GM23338 (cell line): Measurements from ENCODE around the gene JUP. TPM values are rescaled to one million over a fixed set of nuclear protein-coding genes. Genes with fewer than 3 reads are reported as not detected.

Source experiments
- ATAC-seq: fragments of 200-7000 bp; cut with Tn5 transposase; 3 replicates; pipeline ENCODE4 v1.9.1; 2020
- DNase-seq: peaks from one replicate; pipeline ENCODE4 v3.0.0-alpha.2; 2015; ENCODE audit warnings: low spot score
- H2AFZ ChIP-seq: fragments of 200-600 bp; sonication (generic); 2 replicates; pipeline ENCODE4 v1.8.0; 2016; ENCODE audit warnings: antibody characterized with exemption, mild to moderate bottlenecking, moderate library complexity
- H3F3A ChIP-seq: fragments of 200-600 bp; sonication (generic); replicated peaks from 2 replicates; pipeline ENCODE4 v1.8.0; 2017; ENCODE audit warnings: antibody characterized with exemption, mixed run types, low read depth
- H3K27ac ChIP-seq: fragments of 200-600 bp; sonication (generic); 2 replicates; pipeline ENCODE4 v1.6.1; 2016; ENCODE audit warnings: low read depth
- H3K27me3 ChIP-seq: fragments of 200-600 bp; sonication (generic); 2 replicates; pipeline ENCODE4 v1.8.0; 2016; ENCODE audit warnings: mild to moderate bottlenecking, mixed run types, moderate library complexity; ENCODE audit not compliant: insufficient read depth
- H3K36me3 ChIP-seq: fragments of 200-600 bp; sonication (generic); 2 replicates; pipeline ENCODE4 v1.8.0; 2016; ENCODE audit warnings: mild to moderate bottlenecking; ENCODE audit not compliant: insufficient read depth
- H3K4me1 ChIP-seq: fragments of 200-600 bp; sonication (generic); 2 replicates; pipeline ENCODE4 v1.8.0; 2016; ENCODE audit warnings: mild to moderate bottlenecking, moderate library complexity; ENCODE audit not compliant: insufficient read depth
- H3K4me2 ChIP-seq: fragments of 200-600 bp; sonication (generic); 2 replicates; pipeline ENCODE4 v1.7.1; 2017; ENCODE audit warnings: mixed run types
- H3K4me3 ChIP-seq: fragments of 200-600 bp; sonication (generic); 2 replicates; pipeline ENCODE4 v1.6.1; 2016; ENCODE audit warnings: mixed run types
- H3K79me2 ChIP-seq: fragments of 200-600 bp; sonication (generic); replicated peaks from 2 replicates; pipeline ENCODE4 v1.8.0; 2017; ENCODE audit warnings: mild to moderate bottlenecking; ENCODE audit not compliant: insufficient read depth
- H3K9me2 ChIP-seq: fragments of 200-600 bp; sonication (generic); 2 replicates; pipeline ENCODE4 v1.8.0; 2017; ENCODE audit not compliant: insufficient read depth
- H4K20me1 ChIP-seq: fragments of 200-600 bp; sonication (generic); replicated peaks from 2 replicates; pipeline ENCODE4 v1.8.0; 2017; ENCODE audit warnings: mild to moderate bottlenecking; ENCODE audit not compliant: insufficient read depth
- H3K27ac Mint-ChIP-seq: 2 replicates; pipeline ENCODE4 v1.8.0; 2020; ENCODE audit warnings: inconsistent platforms, mild to moderate bottlenecking, moderate library complexity, mixed read lengths
- H3K27me3 Mint-ChIP-seq: 3 replicates; pipeline ENCODE4 v1.8.0; 2022; ENCODE audit warnings: low read depth, mild to moderate bottlenecking, moderate library complexity, mixed read lengths, inconsistent platforms; ENCODE audit not compliant: insufficient read depth, poor library complexity
- H3K36me3 Mint-ChIP-seq: 3 replicates; pipeline ENCODE4 v1.8.0; 2021; ENCODE audit warnings: low read depth, mild to moderate bottlenecking, inconsistent platforms, moderate library complexity, mixed read lengths
- H3K4me1 Mint-ChIP-seq: 3 replicates; pipeline ENCODE4 v1.8.0; 2020; ENCODE audit warnings: mild to moderate bottlenecking, inconsistent platforms, mixed read lengths
- H3K4me3 Mint-ChIP-seq: 3 replicates; pipeline ENCODE4 v1.8.0; 2021; ENCODE audit warnings: moderate library complexity, mild to moderate bottlenecking, inconsistent platforms, mixed read lengths
- H3K9me3 Mint-ChIP-seq: 3 replicates; pipeline ENCODE4 v1.8.0; 2020; ENCODE audit warnings: moderate library complexity, mild to moderate bottlenecking, inconsistent platforms, mixed read lengths
- CREB1 ChIP-seq: fragments of 250-450 bp; sonication (Bioruptor Pico); IDR thresholded peaks from 2 replicates; pipeline ENCODE4 v1.5.0; 2020; ENCODE audit warnings: low read depth, mild to moderate bottlenecking, moderate library complexity
- CTCF ChIP-seq, 2 experiments: fragments of 200-600 bp in 1 of 2; sonication (generic) in 1 of 2; conservative IDR thresholded peaks; 2 replicates each; pipeline versions ENCODE4 v1.5.1 to v1.6.1; 2016 to 2017; ENCODE audit warnings: antibody characterized with exemption in 2 of 2, low read depth in 2 of 2, mild to moderate bottlenecking in 2 of 2, moderate library complexity in 1 of 2
- EZH2 ChIP-seq: fragments of 200-600 bp; sonication (generic); IDR thresholded peaks from one replicate; pipeline ENCODE4 v1.8.0; 2017; ENCODE audit warnings: antibody characterized with exemption, mild to moderate bottlenecking, low read depth; ENCODE audit not compliant: unreplicated experiment
- JUNB ChIP-seq: IDR thresholded peaks from one replicate; pipeline ENCODE4 v1.6.1; 2016; ENCODE audit warnings: antibody characterized with exemption; ENCODE audit not compliant: unreplicated experiment
- NANOG ChIP-seq: IDR thresholded peaks from 2 replicates; pipeline ENCODE4 v1.6.1; 2016; ENCODE audit warnings: antibody characterized with exemption, borderline replicate concordance
- POLR2AphosphoS5 ChIP-seq: IDR thresholded peaks from 2 replicates; pipeline ENCODE4 v1.6.1; 2016; ENCODE audit warnings: antibody characterized with exemption, low read depth
- REST ChIP-seq: IDR thresholded peaks from one replicate; pipeline ENCODE4 v1.6.1; 2018; ENCODE audit warnings: antibody characterized with exemption; ENCODE audit not compliant: unreplicated experiment
- ZNF331 ChIP-seq: fragments of 250-450 bp; sonication (Bioruptor Pico); IDR thresholded peaks from 2 replicates; pipeline ENCODE4 v1.5.0; 2020; ENCODE audit warnings: low read depth, mild to moderate bottlenecking, moderate library complexity
- ZNF462 ChIP-seq: fragments of 250-450 bp; sonication (Bioruptor Pico); IDR thresholded peaks from 2 replicates; pipeline ENCODE4 v1.5.0; 2020; ENCODE audit warnings: mild to moderate bottlenecking, moderate library complexity
- polyA plus RNA-seq: library from polyadenylated mRNA; unstranded; fragments of >200 nt; fragmentation: Nextera tagmentation; extraction: Ambion mirVana; gene quantifications from 2 replicates; pipeline ENCODE4 v1.2.1, GENCODE V29; 2016
- total RNA-seq: library from RNA; depleted of rRNA; stranded (reverse); fragments of >200 nt; shearing (Covaris generic); gene quantifications from 2 replicates; pipeline ENCODE4 v1.2.3, GENCODE V29; 2014

JUP gene
- total and polyA plus RNA-seq, 2 experiments from 2014 or later, result 45.5 to 177 TPM

GRCh38 chr17:41705271-41705991 is 81.1 kb downstream of the JUP start:
- peak overlapping the region; percentile 64 for H3K4me2 ChIP-seq
- no peaks in the 10 kb centered on the region for H3K9me2 ChIP-seq
- H3K36me3 ChIP-seq, result no peaks in the 10 kb centered on the region
- peaks cover 72% of the 10 kb centered on the region for H3K27me3 ChIP-seq
- no peaks in the 10 kb centered on the region for H3K79me2 ChIP-seq
- H3K4me1 ChIP-seq, result peaks cover 15% of the 10 kb centered on the region
- H3K4me3 ChIP-seq, result peak overlapping the region; percentile 41
- no peak overlapping the region for H2AFZ ChIP-seq
- H3K27me3 Mint-ChIP-seq, result peaks cover 56% of the 10 kb centered on the region
- H3K27ac Mint-ChIP-seq, result no peak overlapping the region
- H3K4me3 Mint-ChIP-seq, result peak overlapping the region; percentile 36
- peaks cover 5% of the 10 kb centered on the region; the same call in 2 of the 3 replicates for H3K36me3 Mint-ChIP-seq
- no peak overlapping the region for H3K27ac ChIP-seq
- H3K9me3 Mint-ChIP-seq, result peaks cover 11% of the 10 kb centered on the region
- DNase-seq, result peak; percentile 74
- peak; percentile 82 for ATAC-seq
- peaks cover 22% of the 10 kb centered on the region for H3K4me1 Mint-ChIP-seq
- H3F3A ChIP-seq, result peaks cover 9% of the 10 kb centered on the region; the same call in 1 of the 2 replicates
- H4K20me1 ChIP-seq, result no peaks in the 10 kb centered on the region; the same call in none of the 2 replicates
- no peak for TF ChIP-seq ZNF331 (CRISPR knock-in tag)
- no peak for TF ChIP-seq CREB1 (CRISPR knock-in tag)
- no peak for TF ChIP-seq EZH2
- no peak for TF ChIP-seq CTCF (conservative IDR thresholded peaks at IDR 0.05; ENCODE audit: low read depth in 2 of 2)
- TF ChIP-seq REST, result no peak
- TF ChIP-seq ZNF462 (CRISPR knock-in tag), result no peak
- TF ChIP-seq NANOG, result peak; percentile 45; the same call in 1 of the 2 replicates
- 0 out of 2 replicates have a peak, but pooled peaks have one; percentile 27 for TF ChIP-seq POLR2AphosphoS5
- TF ChIP-seq JUNB, result no peak
